GM12801 (cell line): ENCODE data around the gene RAPGEF2.

ENCODE experiments used
- TF ChIP-seq, protein P1 (sequence below): IDR thresholded peaks from one replicate; pipeline ENCODE4 v1.5.1; 2011; ENCODE audit warnings: control low read depth; ENCODE audit not compliant: insufficient read length; ENCODE audit errors: extremely low read depth

The RAPGEF2 gene

DNA sequence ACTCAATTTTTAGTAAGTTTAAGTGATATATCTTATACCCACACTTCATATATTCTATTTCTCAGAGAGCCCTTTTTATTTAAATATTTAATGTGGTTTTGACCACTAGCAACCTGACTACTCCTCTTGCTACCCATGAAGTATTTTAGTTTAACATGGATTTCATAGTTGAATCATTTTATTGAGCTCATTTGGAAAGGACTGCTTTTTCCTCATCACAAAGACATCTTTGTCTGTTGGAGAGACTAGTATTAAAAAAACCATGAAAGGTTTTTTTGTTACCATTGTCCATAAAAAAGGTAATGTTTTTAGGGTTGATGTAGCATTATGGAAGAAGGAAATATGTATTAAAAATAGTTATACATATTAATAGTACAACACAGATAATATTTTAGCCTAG lies 139.5 kb downstream of the RAPGEF2 start:
- TF ChIP-seq, protein P1, sequence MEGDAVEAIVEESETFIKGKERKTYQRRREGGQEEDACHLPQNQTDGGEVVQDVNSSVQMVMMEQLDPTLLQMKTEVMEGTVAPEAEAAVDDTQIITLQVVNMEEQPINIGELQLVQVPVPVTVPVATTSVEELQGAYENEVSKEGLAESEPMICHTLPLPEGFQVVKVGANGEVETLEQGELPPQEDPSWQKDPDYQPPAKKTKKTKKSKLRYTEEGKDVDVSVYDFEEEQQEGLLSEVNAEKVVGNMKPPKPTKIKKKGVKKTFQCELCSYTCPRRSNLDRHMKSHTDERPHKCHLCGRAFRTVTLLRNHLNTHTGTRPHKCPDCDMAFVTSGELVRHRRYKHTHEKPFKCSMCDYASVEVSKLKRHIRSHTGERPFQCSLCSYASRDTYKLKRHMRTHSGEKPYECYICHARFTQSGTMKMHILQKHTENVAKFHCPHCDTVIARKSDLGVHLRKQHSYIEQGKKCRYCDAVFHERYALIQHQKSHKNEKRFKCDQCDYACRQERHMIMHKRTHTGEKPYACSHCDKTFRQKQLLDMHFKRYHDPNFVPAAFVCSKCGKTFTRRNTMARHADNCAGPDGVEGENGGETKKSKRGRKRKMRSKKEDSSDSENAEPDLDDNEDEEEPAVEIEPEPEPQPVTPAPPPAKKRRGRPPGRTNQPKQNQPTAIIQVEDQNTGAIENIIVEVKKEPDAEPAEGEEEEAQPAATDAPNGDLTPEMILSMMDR: no peak

DNA sequence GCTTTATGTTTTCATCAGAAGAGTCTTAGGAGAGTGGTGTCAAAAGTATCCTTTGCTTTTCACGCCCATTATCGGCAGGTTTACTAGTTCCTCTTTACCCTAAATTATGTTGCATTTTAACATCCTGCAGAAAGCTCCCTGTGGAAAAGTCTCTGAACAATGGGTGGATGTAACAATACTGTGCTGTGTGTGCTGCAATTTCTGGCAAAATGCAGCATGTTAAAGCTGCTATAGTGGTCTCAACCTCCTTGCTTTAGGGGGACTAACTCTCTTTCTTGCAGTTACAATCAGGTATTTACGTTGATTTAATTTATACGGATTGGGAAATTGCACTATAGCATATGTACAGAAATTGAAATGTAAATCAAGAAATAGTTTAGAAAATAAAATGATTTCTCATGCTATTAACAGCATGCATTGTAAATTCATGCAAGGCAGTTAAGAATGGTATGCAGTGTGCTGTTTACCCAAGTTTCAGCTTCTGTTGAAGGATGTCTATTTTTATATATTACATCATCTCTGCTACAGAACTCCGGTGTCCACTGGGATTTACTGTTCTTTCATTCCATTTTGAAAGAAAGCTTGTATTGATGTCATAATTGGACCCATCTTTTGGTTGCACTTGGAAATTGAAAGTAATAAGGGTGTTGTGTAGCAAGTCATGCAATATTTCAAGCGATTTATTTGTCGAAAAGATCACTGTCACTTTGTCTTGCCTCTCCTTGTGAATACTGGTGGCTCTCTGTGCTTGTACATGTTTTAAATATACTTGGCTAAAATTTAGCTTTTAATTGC lies 145.7 kb downstream of the RAPGEF2 start:
- TF ChIP-seq, protein P1: no peak

DNA sequence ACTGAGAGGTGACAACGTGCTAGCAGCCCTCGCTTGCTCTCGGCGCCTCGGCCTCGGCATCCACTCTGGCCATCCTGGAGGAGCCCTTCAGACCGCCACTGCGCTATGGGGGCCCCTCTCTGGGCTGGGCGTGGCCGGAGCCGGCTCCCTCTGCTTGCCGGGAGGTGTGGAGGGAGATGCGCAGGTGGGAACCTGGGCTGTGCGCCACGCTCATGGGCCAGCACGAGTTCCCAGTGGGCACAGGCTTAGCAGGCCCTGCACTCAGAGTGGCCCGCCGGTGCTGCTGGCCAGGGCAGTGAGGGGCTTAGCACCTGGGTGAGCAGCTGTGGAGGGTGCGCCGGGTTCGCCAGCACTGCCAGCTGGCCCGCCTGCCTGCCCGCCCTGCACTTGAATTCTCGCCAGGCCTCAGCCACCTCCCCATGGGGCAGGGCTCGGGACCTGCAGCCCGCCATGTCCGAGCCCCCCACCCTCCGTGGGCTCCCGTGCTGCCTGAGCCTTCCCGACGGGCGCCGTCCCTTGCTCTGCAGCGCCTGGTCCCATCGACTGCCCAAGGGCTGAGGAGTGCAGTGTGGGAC lies 148.0 kb downstream of the RAPGEF2 start:
- TF ChIP-seq, protein P1: no peak

DNA sequence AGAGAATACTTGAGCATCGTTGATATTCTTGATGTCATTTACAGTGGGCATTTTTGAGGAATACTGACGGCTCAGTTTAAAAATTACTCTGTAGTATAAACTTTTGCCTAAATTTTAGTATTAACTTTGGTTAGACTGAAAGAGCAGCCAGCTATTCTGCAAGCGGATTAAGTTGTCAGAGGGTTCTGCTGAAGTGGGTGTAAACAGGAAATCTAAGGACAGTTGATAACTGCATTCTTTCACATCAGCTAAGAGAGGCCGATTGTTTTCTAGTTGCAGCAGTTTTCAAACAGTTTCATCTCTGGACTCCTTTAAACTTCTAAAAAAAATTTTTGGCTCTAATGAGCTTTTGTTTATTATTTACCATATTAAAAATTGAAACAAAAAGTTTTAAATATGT lies 149.6 kb downstream of the RAPGEF2 start:
- TF ChIP-seq, protein P1: no peak

DNA sequence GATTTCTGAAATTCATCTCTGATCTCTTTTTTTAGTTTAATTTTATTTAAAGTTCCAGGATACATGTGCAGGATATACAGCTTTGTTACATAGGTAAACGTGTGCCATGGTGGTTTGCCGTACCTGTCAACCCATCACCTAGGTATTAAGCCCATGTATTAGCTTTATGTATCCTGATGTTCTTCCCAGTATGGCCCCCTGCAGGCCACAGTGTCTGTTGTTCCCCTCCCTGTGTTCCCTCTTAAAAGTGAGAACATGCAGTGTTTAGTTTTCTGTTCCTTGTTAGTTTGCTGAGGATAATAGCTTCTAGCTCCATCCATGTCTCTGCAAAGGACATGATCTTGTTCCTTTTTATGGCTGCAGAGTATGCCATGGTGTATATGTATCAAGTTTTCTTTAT lies 153.2 kb downstream of the RAPGEF2 start:
- TF ChIP-seq, protein P1: no peak

DNA sequence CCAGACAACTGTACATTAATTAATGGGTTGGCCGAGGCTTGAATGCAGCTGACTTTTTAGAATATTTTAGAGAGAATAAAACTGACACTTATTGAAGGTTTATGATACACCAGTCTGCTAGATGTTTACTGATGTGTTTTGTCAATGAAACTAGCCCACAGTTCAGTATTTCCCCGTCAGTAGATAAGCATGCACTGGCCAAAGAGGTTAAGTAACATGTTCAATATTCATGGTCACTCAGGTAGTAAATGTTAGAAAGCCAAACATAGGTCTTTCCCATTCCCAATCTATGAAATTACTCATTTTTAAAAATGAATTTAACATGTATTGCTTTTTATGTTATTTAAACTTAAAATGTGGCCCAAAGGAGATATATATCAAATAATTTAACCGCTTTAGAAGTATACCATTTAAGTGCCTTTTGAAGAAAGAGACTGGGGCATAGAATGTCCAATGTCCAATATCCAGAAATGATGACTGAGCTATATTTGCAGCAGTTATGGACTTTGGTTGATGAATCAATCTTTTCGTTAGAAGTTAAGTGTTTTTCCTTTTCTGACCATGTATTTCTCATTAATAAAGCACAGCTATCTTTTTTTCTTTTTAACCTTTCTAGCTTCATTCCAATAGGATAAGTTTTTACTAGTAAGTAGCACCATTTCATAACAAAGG lies 156.1 kb downstream of the RAPGEF2 start:
- TF ChIP-seq, protein P1: no peak

DNA sequence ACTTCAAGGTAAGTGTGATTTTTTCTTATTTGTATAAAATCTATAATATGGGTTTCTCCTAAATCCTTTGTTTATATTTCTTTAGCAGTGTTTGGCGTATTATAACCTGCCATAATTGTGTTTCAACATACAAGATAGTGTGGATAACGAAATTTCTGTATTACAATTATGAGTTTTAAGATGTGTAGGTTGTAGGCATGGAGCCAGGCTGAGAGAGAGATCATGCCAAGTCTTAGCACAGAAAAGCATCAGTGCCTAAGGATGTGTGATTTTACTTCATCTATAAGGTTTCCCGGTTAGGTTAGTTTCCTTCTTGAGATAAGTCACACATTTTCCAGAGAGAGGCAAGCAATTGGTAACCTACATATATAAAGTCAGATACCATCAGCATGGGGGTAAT lies 161.2 kb downstream of the RAPGEF2 start:
- TF ChIP-seq, protein P1: no peak
